ENCODE results near the gene THAP4.
"Not testable (repeated sequence)": the region's sequence is repeated elsewhere in the genome, so short reads cannot be mapped to it uniquely, and the experiment has no call there.

THAP4 gene

GRCh38 chr2:241612156-241613016 lies 24.6 kb downstream of the THAP4 start:
- DNase-seq (ENCODE audit: low read depth), result no peak

- DNase-seq (ENCODE audit: low read depth), result no peak
These were observed 25.9 kb downstream of the THAP4 start for GRCh38 chr2:241611062-241611461.

- DNase-seq (ENCODE audit: low read depth), result peak; percentile 86
These were observed 26.8 kb downstream of the THAP4 start for GRCh38 chr2:241609859-241610793.

- no peak for DNase-seq (ENCODE audit: low read depth)
These were observed 28.1 kb downstream of the THAP4 start for GRCh38 chr2:241608881-241609280.

GRCh38 chr2:241607162-241607885 lies 29.6 kb downstream of the THAP4 start:
- DNase-seq (ENCODE audit: low read depth), result no peak

- no peak for DNase-seq (ENCODE audit: low read depth)
These were observed 30.8 kb downstream of the THAP4 start for GRCh38 chr2:241606186-241606585.

- no peak for DNase-seq (ENCODE audit: low read depth)
These were observed 33.3 kb downstream of the THAP4 start for GRCh38 chr2:241603686-241604085.

GRCh38 chr2:241602720-241603119 lies 34.2 kb downstream of the THAP4 start:
- no peak for DNase-seq (ENCODE audit: low read depth)

GRCh38 chr2:241601841-241602240 lies 35.1 kb downstream of the THAP4 start:
- no peak for DNase-seq (ENCODE audit: low read depth)

GRCh38 chr2:241599615-241600014 lies 37.3 kb downstream of the THAP4 start:
- DNase-seq (ENCODE audit: low read depth), result no peak

- DNase-seq (ENCODE audit: low read depth), result no peak
These were observed 38.5 kb downstream of the THAP4 start for GRCh38 chr2:241598487-241598886.

- DNase-seq (ENCODE audit: low read depth), result no peak
These were observed 38.9 kb downstream of the THAP4 start for GRCh38 chr2:241598061-241598460.

GRCh38 chr2:241597561-241597960 lies 39.4 kb downstream of the THAP4 start:
- no peak for DNase-seq (ENCODE audit: low read depth)

GRCh38 chr2:241595600-241596140 lies 41.3 kb downstream of the THAP4 start:
- no peak for DNase-seq (ENCODE audit: low read depth)

- no peak for DNase-seq (ENCODE audit: low read depth)
These were observed 43.7 kb downstream of the THAP4 start for GRCh38 chr2:241593271-241593670.

- no peak for DNase-seq (ENCODE audit: low read depth)
These were observed 44.7 kb downstream of the THAP4 start for GRCh38 chr2:241592126-241592845.

- DNase-seq (ENCODE audit: low read depth), result not testable (repeated sequence)
These were observed 46.2 kb downstream of the THAP4 start for GRCh38 chr2:241590496-241591455.

- DNase-seq (ENCODE audit: low read depth), result not testable (repeated sequence)
These were observed 47.1 kb downstream of the THAP4 start for GRCh38 chr2:241589863-241590262.

- DNase-seq (ENCODE audit: low read depth), result no peak
These were observed 50.2 kb downstream of the THAP4 start for GRCh38 chr2:241586564-241587264.

Data from activated T-helper 9 cell treated with anti-CD3 and anti-CD28 coated beads, Interleukin-2, amount 50 U/mL, for 16 hours (primary cell).